Astrocyte of the spinal cord (primary cell): ENCODE data around the gene CNKSR3.

Experiments used
- DNase-seq: peaks from one replicate; pipeline ENCODE4 v3.0.0; 2011; ENCODE audit warnings: low read depth, low spot score
- H3K4me3 ChIP-seq: 2 replicates; pipeline ENCODE4 v1.5.1; 2011; ENCODE audit warnings: low read depth, mild to moderate bottlenecking, low read length, moderate library complexity
- CTCF ChIP-seq: IDR thresholded peaks from 2 replicates; pipeline ENCODE4 v1.5.1; 2012; ENCODE audit warnings: low read depth, mild to moderate bottlenecking, low read length, inconsistent platforms
- in situ Hi-C: cut with HindIII; loops from 2 replicates; pipeline ENCODE4 v1.10.0; 2017; ENCODE audit warnings: low sequenced_read_pairs

Gene CNKSR3

GRCh38 chr6:154428897-154429296 lies 81.6 kb downstream of the CNKSR3 start:
- in situ Hi-C loops, result no loop called here

GRCh38 chr6:154427446-154427845 lies 83.0 kb downstream of the CNKSR3 start:
- no peak for TF ChIP-seq CTCF
- no peak overlapping the region for H3K4me3 ChIP-seq
- DNase-seq, result no peak
- in situ Hi-C loops, result no loop called here

More at GRCh38 chr6:154428897-154429296, 81.6 kb downstream of the CNKSR3 start:
- H3K4me3 ChIP-seq, result no peak overlapping the region
- TF ChIP-seq CTCF, result no peak
- DNase-seq, result no peak

- no peak overlapping the region for H3K4me3 ChIP-seq
- TF ChIP-seq CTCF, result no peak
- no peak for DNase-seq
- in situ Hi-C loops, result no loop called here
These were observed 83.5 kb downstream of the CNKSR3 start for GRCh38 chr6:154426997-154427396.

GRCh38 chr6:154425034-154425433 lies 85.5 kb downstream of the CNKSR3 start:
- in situ Hi-C loops, result no loop called here
- no peak overlapping the region for H3K4me3 ChIP-seq
- no peak for DNase-seq
- no peak for TF ChIP-seq CTCF

GRCh38 chr6:154414021-154414813 lies 96.3 kb downstream of the CNKSR3 start:
- TF ChIP-seq CTCF, result no peak
- in situ Hi-C loops, result no loop called here
- DNase-seq, result peak; percentile 20
- no peak overlapping the region for H3K4me3 ChIP-seq

- DNase-seq, result no peak
- H3K4me3 ChIP-seq, result no peak overlapping the region
- in situ Hi-C loops, result no loop called here
- no peak for TF ChIP-seq CTCF
These were observed 98.2 kb downstream of the CNKSR3 start for GRCh38 chr6:154412106-154412820.
